Fibroblast of mammary gland (primary cell): ENCODE measurements around the gene TTBK1.

Experiments used
- DNase-seq: peaks from one replicate; pipeline ENCODE4 v3.0.0-alpha.2; 2010; ENCODE audit warnings: low read depth
- H3K4me3 ChIP-seq: 2 replicates; pipeline ENCODE4 v1.5.1; 2011; ENCODE audit warnings: low read depth, mild to moderate bottlenecking, low read length, moderate library complexity; ENCODE audit not compliant: control insufficient read depth
- CTCF ChIP-seq: conservative IDR thresholded peaks from 2 replicates; pipeline ENCODE4 v1.5.1; 2011; ENCODE audit warnings: low read depth, low read length, inconsistent platforms; ENCODE audit not compliant: control insufficient read depth, insufficient read depth

Gene TTBK1

GRCh38 chr6:43280234-43280633 is 37.0 kb downstream of the TTBK1 start:
- no peak overlapping the region for H3K4me3 ChIP-seq
- no peak for TF ChIP-seq CTCF
- no peak for DNase-seq

- no peak for DNase-seq
- no peak overlapping the region for H3K4me3 ChIP-seq
- TF ChIP-seq CTCF = no peak
Measured at GRCh38 chr6:43282060-43282459, 38.8 kb downstream of the TTBK1 start.

GRCh38 chr6:43282636-43283513 is 39.6 kb downstream of the TTBK1 start:
- no peak for DNase-seq
- no peak for TF ChIP-seq CTCF
- no peak overlapping the region for H3K4me3 ChIP-seq

- H3K4me3 ChIP-seq = no peak overlapping the region
- no peak for TF ChIP-seq CTCF
- no peak for DNase-seq
Measured at GRCh38 chr6:43283514-43283901, 40.2 kb downstream of the TTBK1 start.

- H3K4me3 ChIP-seq = no peak overlapping the region
- TF ChIP-seq CTCF = no peak
- no peak for DNase-seq
Measured at GRCh38 chr6:43283905-43284304, 40.6 kb downstream of the TTBK1 start.

GRCh38 chr6:43284991-43285781 is 41.9 kb downstream of the TTBK1 start:
- DNase-seq = no peak
- H3K4me3 ChIP-seq = no peak overlapping the region
- TF ChIP-seq CTCF = no peak
